GM18951 (cell line): ENCODE data around the gene ZNF385D.

ENCODE experiments used
- POLR2A ChIP-seq: IDR thresholded peaks from 4 replicates; pipeline ENCODE4 v1.6.1; 2011; ENCODE audit warnings: mild to moderate bottlenecking; ENCODE audit not compliant: insufficient read length, insufficient read depth; ENCODE audit errors: extremely low read depth
- in situ Hi-C: fragments of 300-500 bp; cut with MboI; formaldehyde crosslinking; loops from one replicate; pipeline ENCODE4 v1.12.0; 2022; ENCODE audit warnings: low sequenced_read_pairs, mixed read lengths, inconsistent platforms; ENCODE audit not compliant: unreplicated experiment

The ZNF385D gene

DNA sequence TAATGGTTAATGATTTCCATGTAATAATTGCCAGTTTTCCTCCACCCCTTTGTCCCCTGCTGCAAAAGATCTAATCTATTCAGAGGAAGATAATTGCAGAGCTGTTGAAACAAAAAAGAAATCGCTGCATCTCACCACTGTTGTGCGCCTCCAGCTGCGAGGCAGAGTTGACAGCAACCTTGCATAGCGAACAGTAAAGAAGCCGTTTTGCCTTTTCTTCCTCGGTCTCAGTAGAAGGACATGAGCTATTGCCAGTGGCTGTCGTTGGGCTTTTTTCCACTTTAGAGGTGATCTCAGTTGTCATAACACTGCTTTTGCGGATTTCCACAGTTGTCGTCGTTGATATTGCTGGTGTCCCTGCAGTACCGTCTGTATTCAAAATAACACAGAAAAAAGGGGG, 314.2 kb downstream of the ZNF385D start:
- no peak for TF ChIP-seq POLR2A
- in situ Hi-C loops: no loop called here

GRCh38 chr3:21435871-21436270, 315.1 kb downstream of the ZNF385D start:
- TF ChIP-seq POLR2A: no peak
- in situ Hi-C loops: no loop called here

DNA sequence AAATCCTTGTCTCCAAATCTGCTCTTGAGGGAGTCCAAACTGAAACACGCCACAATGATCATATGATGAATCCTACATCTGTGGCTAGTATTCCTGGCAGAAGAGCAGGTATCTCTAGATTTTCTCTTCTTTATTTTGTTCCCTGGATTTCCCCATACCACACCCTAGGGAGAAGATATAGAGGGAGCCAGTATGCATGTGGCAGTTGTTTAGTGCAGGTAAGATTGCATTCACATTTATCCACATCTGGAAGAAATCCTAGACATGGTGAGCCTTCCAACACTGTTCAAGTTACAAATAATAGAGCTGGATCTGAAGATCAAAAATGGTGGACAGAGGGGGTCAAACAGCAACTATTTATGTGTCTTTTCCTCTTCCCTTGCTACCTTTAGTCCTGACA, 316.7 kb downstream of the ZNF385D start:
- in situ Hi-C loops: no loop called here
- no peak for TF ChIP-seq POLR2A

- TF ChIP-seq POLR2A: no peak
- in situ Hi-C loops: no loop called here
Measured at GRCh38 chr3:21433751-21434150, 317.3 kb downstream of the ZNF385D start.

- TF ChIP-seq POLR2A: no peak
- in situ Hi-C loops: no loop called here
Measured at GRCh38 chr3:21426920-21427319, 324.1 kb downstream of the ZNF385D start.

- in situ Hi-C loops: no loop called here
- TF ChIP-seq POLR2A: no peak
Measured at GRCh38 chr3:21425715-21426114, 325.3 kb downstream of the ZNF385D start.

- TF ChIP-seq POLR2A: no peak
- in situ Hi-C loops: no loop called here
Measured at GRCh38 chr3:21421096-21421495, 329.9 kb downstream of the ZNF385D start.

DNA sequence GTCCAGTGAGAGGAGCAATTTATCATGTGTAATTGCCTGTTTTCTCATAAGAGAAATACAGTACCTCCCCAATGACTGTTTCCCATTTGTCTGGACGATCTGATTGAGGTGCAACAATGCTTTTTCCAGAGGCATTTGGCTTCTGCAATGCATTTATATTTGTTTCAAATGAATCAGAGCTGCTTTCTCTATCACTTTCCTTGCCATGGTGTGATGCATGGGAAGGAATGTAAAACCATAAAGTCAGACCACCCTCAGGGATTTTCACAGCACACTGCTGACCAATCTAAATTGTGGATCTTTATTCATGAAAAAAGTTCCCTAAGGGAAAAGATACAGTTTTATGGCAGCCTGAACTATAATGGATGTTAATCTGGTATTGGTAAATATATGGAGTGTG, 333.0 kb downstream of the ZNF385D start:
- in situ Hi-C loops: no loop called here
- no peak for TF ChIP-seq POLR2A

- TF ChIP-seq POLR2A: no peak
- in situ Hi-C loops: no loop called here
Measured at GRCh38 chr3:21414506-21414905, 336.5 kb downstream of the ZNF385D start.

- in situ Hi-C loops: no loop called here
- no peak for TF ChIP-seq POLR2A
Measured at GRCh38 chr3:21411058-21411457, 340.0 kb downstream of the ZNF385D start.

GRCh38 chr3:21409401-21409800, 341.6 kb downstream of the ZNF385D start:
- in situ Hi-C loops: no loop called here
- no peak for TF ChIP-seq POLR2A

DNA sequence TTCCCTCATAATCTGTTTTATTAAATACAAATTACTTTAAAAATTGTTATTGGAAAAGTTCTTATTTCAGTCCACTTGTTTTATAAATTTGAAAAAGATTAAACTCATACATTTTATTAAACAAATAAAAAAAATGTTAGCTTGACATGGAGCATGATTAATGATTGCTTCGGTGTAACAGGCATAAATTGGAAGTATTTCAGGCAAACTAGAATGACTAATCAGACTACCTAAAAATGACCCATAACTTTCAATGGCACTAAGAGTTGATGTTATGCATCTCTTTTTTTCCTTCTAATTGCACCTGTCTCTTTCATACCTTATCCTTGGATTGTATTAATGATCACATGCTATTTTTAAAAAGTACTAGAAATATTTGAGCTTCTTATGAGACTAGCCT, 343.3 kb downstream of the ZNF385D start:
- TF ChIP-seq POLR2A: no peak
- in situ Hi-C loops: no loop called here

DNA sequence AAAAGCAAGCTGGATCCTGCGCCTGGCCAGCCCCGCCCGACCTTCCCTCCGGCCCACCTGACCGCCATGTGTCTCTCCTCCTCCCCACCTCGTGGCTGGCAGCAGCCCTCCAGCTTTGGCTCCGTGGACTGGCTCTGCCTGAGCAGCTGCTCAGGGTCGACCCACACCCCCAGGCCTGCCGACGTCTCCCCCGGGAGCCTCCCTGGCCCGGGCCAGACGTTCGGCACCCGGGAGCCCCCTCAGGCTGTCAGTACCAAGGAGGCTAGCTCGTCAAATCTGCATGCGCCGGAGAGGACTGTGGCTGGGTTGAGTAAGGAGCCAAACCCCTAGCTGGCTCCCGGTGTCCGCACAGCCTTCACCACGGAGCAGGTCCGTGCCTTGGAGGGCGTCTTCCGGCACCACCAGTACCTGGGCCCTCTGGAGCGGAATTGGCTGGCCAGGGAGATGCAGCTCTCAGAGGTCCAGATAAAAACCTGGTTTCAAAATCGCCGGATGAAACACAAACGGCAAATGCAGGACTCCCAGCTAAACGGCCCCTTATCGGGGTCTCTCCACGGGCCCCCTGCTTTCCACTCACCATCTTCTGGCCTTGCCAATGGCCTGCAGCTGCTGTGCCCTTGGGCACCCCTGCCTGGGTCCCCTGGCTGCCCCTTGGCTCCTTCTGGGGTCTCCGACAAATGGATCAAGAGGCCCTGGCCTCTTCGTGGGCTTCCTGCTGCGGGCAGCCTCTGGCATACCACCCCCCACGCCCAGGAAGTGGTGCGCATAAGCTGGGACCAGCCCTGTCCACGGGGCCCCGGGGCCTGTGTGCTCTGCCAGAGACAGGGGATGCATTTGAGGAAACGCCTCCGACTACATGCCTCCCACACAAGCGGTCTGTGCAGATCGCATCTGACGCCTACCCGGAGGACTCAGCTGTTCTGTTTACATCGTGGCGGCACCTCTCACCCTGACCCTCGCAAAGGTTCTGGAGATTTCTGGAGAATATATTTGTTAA, 345.0 kb downstream of the ZNF385D start:
- in situ Hi-C loops: no loop called here
- TF ChIP-seq POLR2A: no peak

GRCh38 chr3:21398461-21398860, 352.5 kb downstream of the ZNF385D start:
- in situ Hi-C loops: no loop called here
- TF ChIP-seq POLR2A: no peak
